ENCODE data around the gene MYL7.

GRCh38 chr7:44128721-44129582, 12.2 kb downstream of the MYL7 start:
- TF ChIP-seq CTCF (conservative IDR thresholded peaks at IDR 0.05; ENCODE audit: low read depth, low read length): no peak
- no peak for TF ChIP-seq POLR2A (IDR thresholded peaks at IDR 0.05; ENCODE audit: low read depth, low read length)
- TF ChIP-seq, protein P1, sequence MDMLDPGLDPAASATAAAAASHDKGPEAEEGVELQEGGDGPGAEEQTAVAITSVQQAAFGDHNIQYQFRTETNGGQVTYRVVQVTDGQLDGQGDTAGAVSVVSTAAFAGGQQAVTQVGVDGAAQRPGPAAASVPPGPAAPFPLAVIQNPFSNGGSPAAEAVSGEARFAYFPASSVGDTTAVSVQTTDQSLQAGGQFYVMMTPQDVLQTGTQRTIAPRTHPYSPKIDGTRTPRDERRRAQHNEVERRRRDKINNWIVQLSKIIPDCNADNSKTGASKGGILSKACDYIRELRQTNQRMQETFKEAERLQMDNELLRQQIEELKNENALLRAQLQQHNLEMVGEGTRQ (IDR thresholded peaks at IDR 0.05; ENCODE audit: low read depth, low read length): no peak
- no peak for TF ChIP-seq CEBPB (IDR thresholded peaks at IDR 0.05; ENCODE audit: low read depth, low read length)
- TF ChIP-seq RAD21 (IDR thresholded peaks at IDR 0.05; ENCODE audit: low read length): no peak
- TF ChIP-seq NFE2L2 (IDR thresholded peaks at IDR 0.05; ENCODE audit: low read depth, low read length): no peak
- no peak for TF ChIP-seq SMC3 (IDR thresholded peaks at IDR 0.05; ENCODE audit: low read depth, low read length)
- TF ChIP-seq MXI1 (IDR thresholded peaks at IDR 0.05; ENCODE audit: borderline replicate concordance, low read depth, low read length): no peak
- no peak for TF ChIP-seq CHD1 (IDR thresholded peaks at IDR 0.05; ENCODE audit: low read depth, low read length)
- TF ChIP-seq RFX5 (IDR thresholded peaks at IDR 0.05; ENCODE audit: low read depth, low read length): no peak
- TF ChIP-seq MAFK (IDR thresholded peaks at IDR 0.05; ENCODE audit: low read depth, low read length): no peak
- no peak for TF ChIP-seq ELK1 (IDR thresholded peaks at IDR 0.05; ENCODE audit: borderline replicate concordance, low read depth, low read length)
- TF ChIP-seq MAZ (IDR thresholded peaks at IDR 0.05; ENCODE audit: borderline replicate concordance, low read depth, low read length): no peak
- TF ChIP-seq BHLHE40 (IDR thresholded peaks at IDR 0.05; ENCODE audit: low read depth, low read length): no peak
